CD4-positive, alpha-beta memory T cell (primary cell): ENCODE measurements around the gene FAIM. TPM values are rescaled to one million over a fixed set of nuclear protein-coding genes. Genes with fewer than 3 reads are reported as not detected.

Experiments used
- polyA plus RNA-seq, 2 donors: library from polyadenylated mRNA; unstranded; fragments of 300-500 nt; fragmentation: Illumina TruSeq; gene quantifications; one replicate each; pipeline ENCODE4 v1.2.3, GENCODE V29; 2021
- total RNA-seq, 2 experiments: library from RNA; stranded (reverse); gene quantifications; one replicate each; pipeline ENCODE4 v1.2.3, GENCODE V29; 2021

FAIM gene
- total and polyA plus RNA-seq, 4 experiments from 2014 or later: 4.6 to 11.9 (median 6.0) TPM

Other genes with a start within 250 kb of the FAIM start
- under 1 TPM in 1 of 2 experiments, not detected in 1; 0.11 TPM for gene ESYT3, start 174.2 kb upstream of the FAIM start, total RNA-seq
- gene ESYT3, start 174.2 kb upstream of the FAIM start, polyA plus RNA-seq: not detected
- gene CEP70, start 14.5 kb upstream of the FAIM start, total RNA-seq: 10 to 100 TPM; 27.1 to 28.0 TPM
- 1 to 10 TPM; 6.7 to 7.2 TPM for gene CEP70, start 14.5 kb upstream of the FAIM start, polyA plus RNA-seq
- gene PIK3CB, start 226.2 kb downstream of the FAIM start, total RNA-seq: 10 to 100 TPM; 44.8 to 52.1 TPM
- 10 to 100 TPM; 14.4 to 23.9 TPM for gene PIK3CB, start 226.2 kb downstream of the FAIM start, polyA plus RNA-seq